Measurements from ENCODE around the gene SLC25A34. TPM values are rescaled to one million over a fixed set of nuclear protein-coding genes. Genes with fewer than 3 reads are reported as not detected.

The SLC25A34 gene
- total and polyA plus RNA-seq, 2 of the 13 experiments (the other 11 are each of a cell fraction or from before 2014, with no cell fraction given), result 0.13 to 0.18 TPM

- FAIRE-seq (no peak), ATAC-seq (no peak), DNase-seq (ENCODE audit: low spot score) (no peak)
- Histone ChIP-seq H3K9ac (ENCODE audit: insufficient read depth, low read depth, low read length) (no peak overlapping the region), H3K79me2 (ENCODE audit: insufficient read depth, low read length) (no peaks in the 10 kb centered on the region), H3K27ac (ENCODE audit: extremely low read length, insufficient read depth, low read length) (no peak overlapping the region), H4K20me1 (ENCODE audit: insufficient read depth, low read length) (no peaks in the 10 kb centered on the region), H3K4me1 (ENCODE audit: insufficient read depth, low read length) (peaks cover 82% of the 10 kb centered on the region), H3K4me2 (ENCODE audit: low read depth, low read length) (peak overlapping the region; percentile 62), H3K4me3 (replicated peaks in 1 of 3; ENCODE audit: insufficient read depth in 1 of 3, low read depth in 2 of 3, low read length in 3 of 3) (peak overlapping the region in 1 of 3 experiments; percentile 49; a peak in 1 of 6 replicates), H3K36me3 (replicated peaks in 1 of 2; ENCODE audit: control insufficient read depth in 1 of 2, insufficient read depth in 2 of 2, low read length in 2 of 2) (peaks cover 0 to 2% of the 10 kb centered on the region in 2 experiments; a peak in 3 of 5 replicates), H3K27me3 (ENCODE audit: control insufficient read depth in 1 of 2, insufficient read depth in 2 of 2, low read length in 2 of 2) (no peaks in the 10 kb centered on the region), H2AFZ (ENCODE audit: low read length) (no peak overlapping the region), H3K9me3 (ENCODE audit: low read length) (no peaks in the 10 kb centered on the region)
- ChIA-PET POLR2A (interaction anchor here (1.1 to 1.8 kb wide), 3 partner anchors 120 to 211 kb away, joined by 3 to 6 read pairs (median 4); partner anchors contain the start of gene DNAJC16), CTCF (ENCODE audit: low intra/inter-chr PET ratio, low total read pairs) (interaction anchor here (1.0 kb wide), 1 partner anchor 143 kb away, joined by 3 read pairs; no protein-coding TSS in a partner anchor)
- no TSS peak for BruUV-seq (replicated peaks)
- in situ Hi-C loops (cut with HindIII; ENCODE audit: extremely low pct_ligation_motif_present, low pct_unique_long_range_greater_than_20kb), result no loop called here
- intact Hi-C loops (cut with micrococcal nuclease; ENCODE audit: unreplicated experiment), result loop anchor here (5.0 kb wide), 1 partner anchor 141 kb away; no protein-coding TSS in a partner anchor
- 63% methylated on average over 13 of the region's 15 CpGs for WGBS (ENCODE audit: low lambda C conversion rate)
- TF ChIP-seq ZNF292 (CRISPR knock-in tag; IDR thresholded peaks at IDR 0.05; ENCODE audit: borderline replicate concordance, low read depth) (no peak), DNMT1 (CRISPR knock-in tag; IDR thresholded peaks at IDR 0.05) (no peak), HNRNPL (IDR thresholded peaks at IDR 0.05; ENCODE audit: low read depth, low read length) (0 out of 2 replicates have a peak, but pooled peaks have one; percentile 8), LCORL (IDR thresholded peaks at IDR 0.05) (no peak), LCORL (CRISPR knock-in tag; IDR thresholded peaks at IDR 0.05) (no peak), ZNF644 (CRISPR knock-in tag; IDR thresholded peaks at IDR 0.05; ENCODE audit: low read depth) (no peak), SNAPC2 (CRISPR knock-in tag; IDR thresholded peaks at IDR 0.05) (no peak), ZBTB25 (CRISPR knock-in tag; IDR thresholded peaks at IDR 0.05) (no peak), ATF7-NPFF (CRISPR knock-in tag; IDR thresholded peaks at IDR 0.05; ENCODE audit: low read depth) (no peak), DNMT3B (CRISPR knock-in tag; conservative IDR thresholded peaks at IDR 0.05) (no peak), PAX8 (CRISPR knock-in tag; IDR thresholded peaks at IDR 0.05; ENCODE audit: borderline replicate concordance) (no peak), TFAP4 (IDR thresholded peaks at IDR 0.05; ENCODE audit: borderline replicate concordance, low read depth) (peak; percentile 41; the same call in 1 of the 2 replicates), RARG (CRISPR knock-in tag; IDR thresholded peaks at IDR 0.05; ENCODE audit: low read depth) (no peak), POLR2AphosphoS5 (IDR thresholded peaks at IDR 0.05; ENCODE audit: low read depth, low read length) (no peak), ZNF672 (CRISPR knock-in tag; IDR thresholded peaks at IDR 0.05) (no peak), MTA1 (CRISPR knock-in tag; IDR thresholded peaks at IDR 0.05; ENCODE audit: borderline replicate concordance) (no peak)
- TF ChIP-seq, protein P1, sequence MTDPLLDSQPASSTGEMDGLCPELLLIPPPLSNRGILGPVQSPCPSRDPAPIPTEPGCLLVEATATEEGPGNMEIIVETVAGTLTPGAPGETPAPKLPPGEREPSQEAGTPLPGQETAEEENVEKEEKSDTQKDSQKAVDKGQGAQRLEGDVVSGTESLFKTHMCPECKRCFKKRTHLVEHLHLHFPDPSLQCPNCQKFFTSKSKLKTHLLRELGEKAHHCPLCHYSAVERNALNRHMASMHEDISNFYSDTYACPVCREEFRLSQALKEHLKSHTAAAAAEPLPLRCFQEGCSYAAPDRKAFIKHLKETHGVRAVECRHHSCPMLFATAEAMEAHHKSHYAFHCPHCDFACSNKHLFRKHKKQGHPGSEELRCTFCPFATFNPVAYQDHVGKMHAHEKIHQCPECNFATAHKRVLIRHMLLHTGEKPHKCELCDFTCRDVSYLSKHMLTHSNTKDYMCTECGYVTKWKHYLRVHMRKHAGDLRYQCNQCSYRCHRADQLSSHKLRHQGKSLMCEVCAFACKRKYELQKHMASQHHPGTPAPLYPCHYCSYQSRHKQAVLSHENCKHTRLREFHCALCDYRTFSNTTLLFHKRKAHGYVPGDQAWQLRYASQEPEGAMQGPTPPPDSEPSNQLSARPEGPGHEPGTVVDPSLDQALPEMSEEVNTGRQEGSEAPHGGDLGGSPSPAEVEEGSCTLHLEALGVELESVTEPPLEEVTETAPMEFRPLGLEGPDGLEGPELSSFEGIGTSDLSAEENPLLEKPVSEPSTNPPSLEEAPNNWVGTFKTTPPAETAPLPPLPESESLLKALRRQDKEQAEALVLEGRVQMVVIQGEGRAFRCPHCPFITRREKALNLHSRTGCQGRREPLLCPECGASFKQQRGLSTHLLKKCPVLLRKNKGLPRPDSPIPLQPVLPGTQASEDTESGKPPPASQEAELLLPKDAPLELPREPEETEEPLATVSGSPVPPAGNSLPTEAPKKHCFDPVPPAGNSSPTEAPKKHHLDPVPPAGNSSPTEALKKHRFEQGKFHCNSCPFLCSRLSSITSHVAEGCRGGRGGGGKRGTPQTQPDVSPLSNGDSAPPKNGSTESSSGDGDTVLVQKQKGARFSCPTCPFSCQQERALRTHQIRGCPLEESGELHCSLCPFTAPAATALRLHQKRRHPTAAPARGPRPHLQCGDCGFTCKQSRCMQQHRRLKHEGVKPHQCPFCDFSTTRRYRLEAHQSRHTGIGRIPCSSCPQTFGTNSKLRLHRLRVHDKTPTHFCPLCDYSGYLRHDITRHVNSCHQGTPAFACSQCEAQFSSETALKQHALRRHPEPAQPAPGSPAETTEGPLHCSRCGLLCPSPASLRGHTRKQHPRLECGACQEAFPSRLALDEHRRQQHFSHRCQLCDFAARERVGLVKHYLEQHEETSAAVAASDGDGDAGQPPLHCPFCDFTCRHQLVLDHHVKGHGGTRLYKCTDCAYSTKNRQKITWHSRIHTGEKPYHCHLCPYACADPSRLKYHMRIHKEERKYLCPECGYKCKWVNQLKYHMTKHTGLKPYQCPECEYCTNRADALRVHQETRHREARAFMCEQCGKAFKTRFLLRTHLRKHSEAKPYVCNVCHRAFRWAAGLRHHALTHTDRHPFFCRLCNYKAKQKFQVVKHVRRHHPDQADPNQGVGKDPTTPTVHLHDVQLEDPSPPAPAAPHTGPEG (CRISPR knock-in tag; IDR thresholded peaks at IDR 0.05), result no peak
These were observed 2.5 kb downstream of the SLC25A34 start for GRCh38 chr1:15738416-15739113.
